Esophagus squamous epithelium (tissue), 5 donors: Measurements from ENCODE around the gene COL27A1. TPM values are rescaled to one million over a fixed set of nuclear protein-coding genes. Genes with fewer than 3 reads are reported as not detected.

Experiments used
- DNase-seq: peaks from one replicate; lab custom pipeline; 2025; lab: John Stamatoyannopoulos, UW
- H3K27ac ChIP-seq, 4 donors: fragments of 200-600 bp; sonication (generic); one replicate each; pipeline ENCODE4 v1.5.1; 2016 to 2019; ENCODE audit warnings: mild to moderate bottlenecking in 1 of 4
- H3K27me3 ChIP-seq, 4 donors: fragments of 200-600 bp; sonication (generic); 1 replicate in 3 of 4; 2 replicates in 1 of 4; pipeline versions ENCODE4 v1.5.1 to v1.6.0; 2017 to 2021; ENCODE audit warnings: antibody characterized with exemption in 1 of 4
- H3K36me3 ChIP-seq, 3 donors: fragments of 200-600 bp; sonication (generic); one replicate each; pipeline ENCODE4 v1.5.1; 2016 to 2019
- H3K4me1 ChIP-seq, 3 donors: fragments of 200-600 bp; sonication (generic); one replicate each; pipeline ENCODE4 v1.5.1; 2017 to 2019
- H3K4me3 ChIP-seq, 4 donors: fragments of 200-600 bp; sonication (generic); 1 replicate in 3 of 4; 2 replicates in 1 of 4; pipeline ENCODE4 v1.5.1; 2016 to 2019; ENCODE audit warnings: mild to moderate bottlenecking in 2 of 4, moderate library complexity in 1 of 4
- H3K9me3 ChIP-seq, 3 donors: fragments of 200-600 bp; sonication (generic); one replicate each; pipeline ENCODE4 v1.5.1; 2016 to 2019
- POLR2A ChIP-seq, 4 donors: fragments of 450-650 bp; IDR thresholded peaks; one replicate each; pipeline ENCODE4 v1.6.1; 2017; ENCODE audit warnings: antibody characterized with exemption in 4 of 4, mild to moderate bottlenecking in 4 of 4, moderate library complexity in 3 of 4
- WGBS, 2 donors: methylation state at CpG; one replicate each; pipeline ENCODE4 v1.1.5; 2018; 5-methylcytosine and 5-hydroxymethylcytosine counted together
- intact Hi-C: fragments of 100-400 bp; cut with DNase I; formaldehyde crosslinking; loops from one replicate; pipeline ENCODE4 v1.15.0; 2022
- total RNA-seq, 4 donors: library from RNA; depleted of rRNA; stranded (reverse); fragments of >200 nt; gene quantifications; one replicate each; pipeline ENCODE4 v1.1.0, GENCODE V29; 2016
- TF ChIP-seq, protein P1 (sequence below), 6 experiments: fragments of 450-650 bp in 4 of 6; fragments of 200-600 bp in 2 of 6; sonication (generic) in 2 of 6; IDR thresholded peaks; one replicate each; pipeline ENCODE4 v1.5.1; 2016 to 2019; ENCODE audit warnings: antibody characterized with exemption in 6 of 6, mild to moderate bottlenecking in 4 of 6, moderate library complexity in 4 of 6
- donor health status: DM: yes; HTN: yes; CAD: no.

The COL27A1 gene
- total RNA-seq, 4 donors from 2014 or later, result 7.5 to 34.0 (median 12.0) TPM

DNA sequence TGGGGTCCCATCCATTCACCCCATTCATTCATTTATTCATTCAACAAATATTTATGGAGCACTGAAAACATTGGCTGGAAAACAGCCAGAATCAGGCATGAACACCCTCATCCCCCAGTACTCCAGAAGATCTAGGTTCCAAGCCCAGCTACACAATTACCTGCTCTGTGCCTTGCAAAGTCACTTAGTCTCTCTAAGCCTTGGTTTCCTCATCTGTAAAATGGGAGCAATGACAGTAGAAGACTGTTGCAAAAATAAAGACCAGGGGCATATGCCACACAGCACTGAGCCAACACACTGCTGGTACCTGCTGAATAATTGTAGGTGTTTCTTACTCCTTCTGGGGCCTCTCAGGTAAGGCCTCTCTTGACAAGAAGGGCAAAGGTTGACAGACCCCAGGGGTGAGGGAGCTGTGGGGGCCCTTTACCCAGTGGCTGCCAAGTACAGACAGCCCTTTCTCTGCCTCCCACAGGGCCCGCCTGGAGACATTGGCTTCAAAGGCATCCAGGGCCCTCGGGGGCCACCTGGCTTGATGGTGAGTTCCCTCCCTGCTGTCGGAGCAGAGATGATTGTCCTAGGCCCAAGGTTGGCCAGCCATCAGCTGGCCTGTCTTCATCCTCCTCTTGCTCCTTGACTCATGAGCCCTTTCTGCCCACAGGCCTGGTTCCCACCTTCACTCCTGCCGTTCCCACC lies 145.0 kb downstream of the COL27A1 start:
- DNase-seq, result no peak
- H3K36me3 ChIP-seq, result peaks cover 0 to 38% (median 0%) of the 10 kb centered on the region in 3 donors
- no peak overlapping the region for H3K27ac ChIP-seq
- TF ChIP-seq, protein P1, sequence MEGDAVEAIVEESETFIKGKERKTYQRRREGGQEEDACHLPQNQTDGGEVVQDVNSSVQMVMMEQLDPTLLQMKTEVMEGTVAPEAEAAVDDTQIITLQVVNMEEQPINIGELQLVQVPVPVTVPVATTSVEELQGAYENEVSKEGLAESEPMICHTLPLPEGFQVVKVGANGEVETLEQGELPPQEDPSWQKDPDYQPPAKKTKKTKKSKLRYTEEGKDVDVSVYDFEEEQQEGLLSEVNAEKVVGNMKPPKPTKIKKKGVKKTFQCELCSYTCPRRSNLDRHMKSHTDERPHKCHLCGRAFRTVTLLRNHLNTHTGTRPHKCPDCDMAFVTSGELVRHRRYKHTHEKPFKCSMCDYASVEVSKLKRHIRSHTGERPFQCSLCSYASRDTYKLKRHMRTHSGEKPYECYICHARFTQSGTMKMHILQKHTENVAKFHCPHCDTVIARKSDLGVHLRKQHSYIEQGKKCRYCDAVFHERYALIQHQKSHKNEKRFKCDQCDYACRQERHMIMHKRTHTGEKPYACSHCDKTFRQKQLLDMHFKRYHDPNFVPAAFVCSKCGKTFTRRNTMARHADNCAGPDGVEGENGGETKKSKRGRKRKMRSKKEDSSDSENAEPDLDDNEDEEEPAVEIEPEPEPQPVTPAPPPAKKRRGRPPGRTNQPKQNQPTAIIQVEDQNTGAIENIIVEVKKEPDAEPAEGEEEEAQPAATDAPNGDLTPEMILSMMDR (IDR thresholded peaks at IDR 0.05), result no peak
- TF ChIP-seq POLR2A (IDR thresholded peaks at IDR 0.05), result no peak
- intact Hi-C loops, result no loop called here
- no peaks in the 10 kb centered on the region for H3K27me3 ChIP-seq
- H3K4me3 ChIP-seq, result no peak overlapping the region
- H3K4me1 ChIP-seq, result no peaks in the 10 kb centered on the region
- H3K9me3 ChIP-seq, result no peaks in the 10 kb centered on the region
- 67 to 89% methylated on average over 1 to 2 of the region's 4 CpGs for WGBS, 2 donors

DNA sequence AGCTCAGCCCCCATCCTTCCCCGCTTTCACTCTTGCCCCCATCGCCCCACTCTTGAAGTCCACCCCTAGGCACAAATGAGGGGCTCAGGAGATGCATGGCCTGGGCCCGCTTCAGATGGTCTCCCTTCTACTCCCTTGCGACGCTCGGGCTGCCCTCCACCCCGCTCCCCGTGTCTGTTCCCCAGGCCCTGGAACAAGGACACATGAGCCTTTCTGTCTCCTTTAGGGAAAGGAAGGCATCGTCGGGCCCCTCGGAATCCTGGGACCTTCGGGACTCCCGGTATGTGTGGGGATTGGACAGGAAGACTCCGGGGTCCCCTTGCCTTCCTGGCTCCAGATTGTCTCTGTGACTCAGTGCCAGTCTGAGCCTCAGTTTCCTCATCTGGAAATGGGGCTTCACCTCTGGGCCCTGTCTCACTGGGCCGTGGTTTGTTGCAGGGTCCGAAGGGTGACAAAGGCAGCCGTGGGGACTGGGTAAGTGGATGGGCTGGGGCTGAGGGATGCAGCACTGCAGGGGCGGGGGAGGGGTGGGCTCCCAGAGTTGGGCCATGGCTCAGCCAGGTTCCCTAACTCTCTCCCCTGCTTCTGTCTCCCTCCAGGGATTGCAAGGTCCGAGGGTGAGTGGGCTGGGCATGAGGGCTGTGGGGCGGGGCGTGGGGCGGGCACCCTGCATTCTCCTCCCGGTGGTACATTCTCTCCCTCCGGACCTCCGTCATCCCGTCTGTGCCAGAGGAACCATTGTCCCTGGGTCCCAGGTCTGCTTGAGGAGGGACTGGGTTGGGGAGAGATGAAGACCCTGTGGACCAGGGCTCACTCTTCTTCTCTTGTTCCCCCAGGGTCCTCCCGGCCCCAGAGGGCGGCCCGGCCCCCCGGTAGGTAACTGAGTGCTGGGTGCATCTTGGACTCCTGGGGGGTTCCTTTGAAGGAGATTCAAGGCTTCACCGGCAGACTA lies 145.8 kb downstream of the COL27A1 start:
- Histone ChIP-seq H3K4me3 (no peak overlapping the region), H3K27me3 (no peaks in the 10 kb centered on the region), H3K4me1 (peaks cover 0 to 7% (median 0%) of the 10 kb centered on the region in 3 donors), H3K36me3 (peaks cover 0 to 31% (median 0%) of the 10 kb centered on the region in 3 donors), H3K9me3 (no peaks in the 10 kb centered on the region), H3K27ac (no peak overlapping the region)
- intact Hi-C loops, result no loop called here
- no peak for TF ChIP-seq POLR2A (IDR thresholded peaks at IDR 0.05)
- TF ChIP-seq, protein P1 (IDR thresholded peaks at IDR 0.05), result no peak
- no peak for DNase-seq
- whole genome bisulfite sequencing, 2 donors, result 80 to 89% methylated on average over 12 to 15 of the region's 31 CpGs

DNA sequence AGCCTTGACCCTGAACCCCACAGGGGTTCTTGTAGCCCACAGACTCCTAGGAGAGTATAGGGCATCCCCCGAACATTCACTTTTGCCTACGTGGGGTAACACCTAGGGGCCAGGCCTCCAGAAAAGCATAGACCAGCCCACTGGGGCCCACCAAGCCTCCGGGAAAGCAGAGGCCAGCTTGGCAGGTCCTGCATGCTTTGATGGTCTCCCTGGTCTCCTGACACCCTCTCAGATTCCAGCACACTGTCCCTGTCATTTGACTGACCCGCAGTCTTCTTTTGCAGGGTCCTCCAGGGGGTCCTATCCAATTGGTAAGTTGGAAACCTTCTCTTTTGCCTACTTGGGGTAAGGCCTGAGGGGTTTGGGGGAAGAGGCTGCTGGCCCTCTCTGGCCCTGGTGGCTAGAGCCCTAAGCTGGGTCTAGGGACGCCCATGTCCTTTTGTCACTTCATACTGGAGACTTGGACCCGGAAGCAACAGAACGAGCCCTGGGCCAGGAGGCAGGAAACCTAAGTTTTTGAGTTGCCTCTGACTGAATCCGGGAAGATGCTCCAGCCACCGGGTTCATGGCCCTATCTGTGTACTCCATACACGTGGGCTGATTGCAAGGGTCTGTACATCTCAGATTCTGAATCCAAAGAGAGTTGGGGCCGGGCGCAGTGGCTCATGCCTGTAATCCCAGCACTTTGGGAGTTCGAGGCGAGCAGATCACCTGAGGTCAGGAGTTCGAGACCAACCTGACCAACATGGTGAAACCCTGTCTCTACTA lies 146.6 kb downstream of the COL27A1 start:
- no peak overlapping the region for H3K27ac ChIP-seq
- WGBS, 2 donors, result 86 to 96% methylated on average over 7 to 14 of the region's 15 CpGs
- intact Hi-C loops, result no loop called here

DNA sequence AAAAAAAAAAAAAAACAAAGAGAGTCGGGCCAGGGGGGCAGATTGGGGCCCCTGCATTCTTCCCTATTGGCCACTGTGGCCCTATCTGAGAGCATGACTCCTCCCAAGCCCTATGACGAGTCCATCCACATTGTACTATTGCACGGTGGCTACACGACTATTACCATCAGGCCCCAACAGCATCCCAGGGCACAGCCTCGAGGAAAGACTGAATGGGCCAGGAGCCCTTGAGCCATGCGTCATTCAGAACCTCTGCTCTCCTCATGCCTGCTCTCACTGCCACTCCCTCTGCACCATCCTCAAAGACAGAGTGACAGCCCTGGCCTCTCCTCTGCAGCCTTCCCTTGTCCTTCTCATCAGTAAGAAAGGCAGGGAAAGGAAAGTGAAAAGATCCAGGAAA lies 147.4 kb downstream of the COL27A1 start:
- H3K4me3 ChIP-seq, result no peak overlapping the region
- H3K27ac ChIP-seq, result no peak overlapping the region
- WGBS, 2 donors, result 49 to 59% methylated on average over 6 of the region's 6 CpGs
- H3K27me3 ChIP-seq, result no peaks in the 10 kb centered on the region
- H3K36me3 ChIP-seq, result peaks cover 0 to 37% (median 0%) of the 10 kb centered on the region in 3 donors
- intact Hi-C loops, result no loop called here
- no peaks in the 10 kb centered on the region for H3K9me3 ChIP-seq
- no peak for DNase-seq
- TF ChIP-seq POLR2A (IDR thresholded peaks at IDR 0.05), result no peak
- TF ChIP-seq, protein P1 (IDR thresholded peaks at IDR 0.05), result no peak
- peaks cover 0 to 7% (median 0%) of the 10 kb centered on the region in 3 donors for H3K4me1 ChIP-seq

More for the DNA sequence above, 146.6 kb downstream of the COL27A1 start:
- Histone ChIP-seq H3K4me1 (peaks cover 0 to 7% (median 0%) of the 10 kb centered on the region in 3 donors), H3K4me3 (no peak overlapping the region), H3K9me3 (no peaks in the 10 kb centered on the region), H3K27me3 (no peaks in the 10 kb centered on the region), H3K36me3 (peaks cover 0 to 29% (median 0%) of the 10 kb centered on the region in 3 donors)
- TF ChIP-seq, protein P1 (IDR thresholded peaks at IDR 0.05), result no peak
- TF ChIP-seq POLR2A (IDR thresholded peaks at IDR 0.05), result no peak
- no peak for DNase-seq
